Testis (tissue), 5 donors: ENCODE data around the gene CUL7. TPM values are rescaled to one million over a fixed set of nuclear protein-coding genes. Genes with fewer than 3 reads are reported as not detected.

Source experiments
- DNase-seq: peaks from one replicate; pipeline ENCODE4 v3.0.0-alpha.2; 2019
- H3K27ac ChIP-seq, 2 donors: fragments of 200-600 bp; sonication (generic); one replicate each; pipeline ENCODE4 v1.5.1; 2019
- H3K27me3 ChIP-seq: fragments of 200-600 bp; sonication (generic); one replicate; pipeline ENCODE4 v1.5.1; 2019
- H3K36me3 ChIP-seq: fragments of 200-600 bp; sonication (generic); one replicate; pipeline ENCODE4 v1.5.1; 2017; ENCODE audit warnings: low read depth; ENCODE audit errors: missing control alignments
- H3K4me1 ChIP-seq: fragments of 200-600 bp; sonication (generic); one replicate; pipeline ENCODE4 v1.5.1; 2019
- H3K4me3 ChIP-seq, 2 donors: fragments of 200-600 bp; sonication (generic); one replicate each; pipeline ENCODE4 v1.5.1; 2017 to 2019
- H3K9me3 ChIP-seq: fragments of 200-600 bp; sonication (generic); one replicate; pipeline ENCODE4 v1.5.1; 2017
- CTCF ChIP-seq, 3 experiments: fragments of 450-650 bp in 2 of 3; fragments of 200-600 bp in 1 of 3; sonication (generic) in 1 of 3; IDR thresholded peaks; one replicate each; pipeline ENCODE4 v1.5.1; 2016 to 2019; ENCODE audit warnings: antibody characterized with exemption in 3 of 3, mild to moderate bottlenecking in 2 of 3, moderate library complexity in 1 of 3
- POLR2A ChIP-seq: fragments of 450-650 bp; IDR thresholded peaks from one replicate; pipeline ENCODE4 v1.6.1; 2017; ENCODE audit warnings: antibody characterized with exemption, mild to moderate bottlenecking, moderate library complexity
- WGBS, 2 donors: methylation state at CpG; one replicate each; pipeline ENCODE4 v1.1.5; 2018; 5-methylcytosine and 5-hydroxymethylcytosine counted together
- intact Hi-C: fragments of 100-400 bp; cut with DNase I; formaldehyde crosslinking; loops from one replicate; pipeline ENCODE4 v1.15.1; 2023; ENCODE audit warnings: low total_unique reads
- long read RNA-seq, 2 donors: transcript quantifications; one replicate each; lab custom pipeline, GENCODE V29; 2026
- polyA plus RNA-seq: library from polyadenylated mRNA; stranded (reverse); fragments of 350-450 nt; fragmentation: Illumina TruSeq; extraction: RNeasy Lipid Tissue Mini Kit (QIAGEN cat#74804); gene quantifications from one replicate; pipeline ENCODE4 v1.2.3, GENCODE V29; 2014; ENCODE audit warnings: low read depth, low replicate concordance; ENCODE audit not compliant: insufficient read depth
- total RNA-seq, 2 donors: library from RNA; depleted of rRNA; stranded (reverse); fragments of >200 nt; gene quantifications; one replicate each; pipeline ENCODE4 v1.2.3, GENCODE V29; 2016

CUL7 gene
- total RNA-seq (10 to 100 TPM; 23.9 to 31.5 TPM), polyA plus RNA-seq (16.6 TPM)
- long read RNA-seq, donor 1, full-length matches to known transcripts, result 2 of 16 reads
- long read RNA-seq, donor 1, partial matches to known transcripts, result 14 of 16 reads
- long read RNA-seq, donor 1, other reads (novel, unspliced or antisense), result 0 of 16 reads
- long read RNA-seq, donor 2, full-length matches to known transcripts, result 1 of 1 reads
- long read RNA-seq, donor 2, partial matches to known transcripts, result 0 of 1 reads
- long read RNA-seq, donor 2, other reads (novel, unspliced or antisense), result 0 of 1 reads

GRCh38 chr6:43053545-43054205 lies at the start of gene CUL7:
CUL7 (minus strand) TSS chr6:43053851; CDS start chr6:43052788, 1,063 bp downstream.
- H3K27ac ChIP-seq, result peak within 1 kb of the TSS; percentile 85 to 87
- no peaks in the 10 kb centered on the region for H3K36me3 ChIP-seq
- peak within 1 kb of the TSS; percentile 66 to 84 for H3K4me3 ChIP-seq
- peak; percentile 94 for DNase-seq
- H3K27me3 ChIP-seq, result no peaks in the 10 kb centered on the region
- intact Hi-C loops, result no loop called here
- no peak for TF ChIP-seq POLR2A
- TF ChIP-seq CTCF (IDR thresholded peaks at IDR 0.05), result no peak
- peaks cover 25% of the 10 kb centered on the region for H3K4me1 ChIP-seq
- WGBS, 2 donors, result 2% methylated on average over 14 to 32 of the region's 45 CpGs
- H3K9me3 ChIP-seq, result no peaks in the 10 kb centered on the region

- Histone ChIP-seq H3K27me3 (no peaks in the 10 kb centered on the region), H3K4me1 (peaks cover 6% of the 10 kb centered on the region), H3K27ac (no peak overlapping the region), H3K4me3 (no peak overlapping the region), H3K36me3 (no peaks in the 10 kb centered on the region), H3K9me3 (no peaks in the 10 kb centered on the region)
- DNase-seq, result no peak
- intact Hi-C loops, result no loop called here
- TF ChIP-seq CTCF (IDR thresholded peaks at IDR 0.05) (no peak), POLR2A (no peak)
- 62 to 68% methylated on average over 4 of the region's 4 CpGs for WGBS, 2 donors
These were observed 47.8 kb upstream of the CUL7 start for GRCh38 chr6:43101497-43101896.

- H3K4me3 ChIP-seq, result no peak overlapping the region
- H3K27ac ChIP-seq, result no peak overlapping the region
- H3K36me3 ChIP-seq, result no peaks in the 10 kb centered on the region
- H3K9me3 ChIP-seq, result no peaks in the 10 kb centered on the region
- intact Hi-C loops, result no loop called here
- H3K4me1 ChIP-seq, result peaks cover 17% of the 10 kb centered on the region
- TF ChIP-seq POLR2A, result no peak
- no peak for TF ChIP-seq CTCF (IDR thresholded peaks at IDR 0.05)
- no peaks in the 10 kb centered on the region for H3K27me3 ChIP-seq
- 86 to 96% methylated on average over 4 of the region's 4 CpGs for WGBS, 2 donors
- DNase-seq, result no peak
These were observed 43.9 kb upstream of the CUL7 start for GRCh38 chr6:43097502-43097901.

GRCh38 chr6:43097098-43097489 lies 43.4 kb upstream of the CUL7 start:
- Histone ChIP-seq H3K4me1 (peaks cover 17% of the 10 kb centered on the region), H3K4me3 (no peak overlapping the region), H3K27ac (no peak overlapping the region), H3K27me3 (no peaks in the 10 kb centered on the region), H3K36me3 (no peaks in the 10 kb centered on the region), H3K9me3 (no peaks in the 10 kb centered on the region)
- intact Hi-C loops, result no loop called here
- WGBS, 2 donors, result 56 to 57% methylated on average over 5 of the region's 5 CpGs
- TF ChIP-seq CTCF (IDR thresholded peaks at IDR 0.05), result no peak
- TF ChIP-seq POLR2A, result no peak
- DNase-seq, result no peak
